ENCODE data around the gene SF3A2.

DNA sequence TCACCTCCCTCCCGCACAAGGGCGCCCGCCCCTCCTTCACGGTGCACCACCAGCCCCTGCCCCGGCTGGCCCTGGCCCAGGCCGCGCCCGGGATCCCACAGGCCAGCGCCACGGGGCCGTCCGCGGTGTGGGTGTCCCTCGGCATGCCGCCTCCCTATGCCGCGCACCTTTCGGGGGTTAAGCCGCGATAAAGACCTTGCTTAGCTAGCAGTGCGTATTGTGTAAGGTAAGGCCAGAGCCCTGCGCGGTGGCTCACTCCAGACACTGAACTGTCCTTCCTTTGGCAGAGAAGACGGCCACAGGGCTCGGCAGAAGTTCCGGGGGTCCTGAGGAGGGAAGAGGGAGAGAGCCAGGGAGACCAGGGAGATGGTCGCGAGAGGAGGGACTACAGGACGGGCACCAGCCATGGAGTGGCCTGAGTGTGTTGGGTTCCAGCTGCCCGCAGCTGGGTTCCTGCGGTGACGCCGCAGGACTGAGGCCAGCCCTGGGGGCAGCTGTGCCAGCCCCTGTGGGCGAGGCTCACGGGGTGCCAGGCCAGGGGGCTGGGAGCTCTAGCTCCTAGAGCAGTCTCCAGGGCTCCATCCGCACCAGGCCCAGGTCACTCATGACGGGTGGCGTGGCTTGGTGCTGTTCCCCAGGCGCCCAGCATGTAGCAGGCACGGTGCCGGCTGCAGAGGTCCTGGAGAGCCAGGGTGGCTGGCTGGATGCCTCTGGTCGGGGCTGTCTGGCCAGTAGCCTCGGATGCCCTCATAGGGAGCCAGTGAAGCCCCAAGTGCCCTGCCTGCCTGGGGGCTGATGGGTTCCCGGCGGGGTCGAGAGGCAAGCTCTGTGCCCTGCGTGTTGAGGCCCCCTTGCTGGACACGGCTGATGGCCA is 8.2 kb upstream of the SF3A2 start:
- TF ChIP-seq CTCF (IDR thresholded peaks at IDR 0.05; ENCODE audit: insufficient read depth, low read length, poor library complexity, severe bottlenecking) (no peak), EZH2phosphoT487 (conservative IDR thresholded peaks at IDR 0.05; ENCODE audit: low read length) (no peak)

All from SU-DHL-6 (cell line).